HTERT RPE-1 (cell line): Measurements from ENCODE around the gene HOXD12.

Source experiments
- in situ Hi-C: fragments of 300-500 bp; cut with MboI; formaldehyde crosslinking; loops from 4 replicates; pipeline ENCODE4 v1.14.3; 2020; ENCODE audit warnings: low sequenced_read_pairs

The HOXD12 gene

DNA sequence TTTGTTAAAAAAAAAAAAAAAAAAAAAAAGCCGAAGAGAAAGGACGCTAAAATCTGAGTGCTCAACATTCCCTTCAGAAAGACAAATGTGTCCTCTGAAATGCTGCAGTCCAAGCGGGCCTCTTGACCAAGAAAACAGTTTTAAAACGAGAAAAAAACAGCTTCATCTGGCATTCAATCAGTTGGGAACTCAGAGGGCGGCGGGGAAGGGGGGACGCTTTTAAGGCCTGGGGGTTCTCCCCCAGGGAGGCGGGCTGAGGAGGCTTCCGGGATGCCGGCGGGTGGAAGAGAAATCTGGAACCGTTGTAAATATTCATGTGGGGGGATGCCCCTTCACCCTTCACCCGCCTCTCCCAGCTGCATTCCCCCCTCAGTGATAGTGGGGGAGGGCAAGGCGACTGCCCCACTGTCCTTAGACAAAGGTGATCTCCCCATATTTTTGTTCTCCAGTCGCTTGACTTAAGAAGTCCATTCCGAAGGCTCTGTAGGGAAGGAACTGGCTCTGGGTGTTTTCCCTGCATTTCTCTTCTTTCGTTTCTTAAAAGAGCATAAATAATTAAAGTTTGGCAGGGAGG lies 4.2 kb downstream of the HOXD12 start:
- in situ Hi-C loops: no loop called here

DNA sequence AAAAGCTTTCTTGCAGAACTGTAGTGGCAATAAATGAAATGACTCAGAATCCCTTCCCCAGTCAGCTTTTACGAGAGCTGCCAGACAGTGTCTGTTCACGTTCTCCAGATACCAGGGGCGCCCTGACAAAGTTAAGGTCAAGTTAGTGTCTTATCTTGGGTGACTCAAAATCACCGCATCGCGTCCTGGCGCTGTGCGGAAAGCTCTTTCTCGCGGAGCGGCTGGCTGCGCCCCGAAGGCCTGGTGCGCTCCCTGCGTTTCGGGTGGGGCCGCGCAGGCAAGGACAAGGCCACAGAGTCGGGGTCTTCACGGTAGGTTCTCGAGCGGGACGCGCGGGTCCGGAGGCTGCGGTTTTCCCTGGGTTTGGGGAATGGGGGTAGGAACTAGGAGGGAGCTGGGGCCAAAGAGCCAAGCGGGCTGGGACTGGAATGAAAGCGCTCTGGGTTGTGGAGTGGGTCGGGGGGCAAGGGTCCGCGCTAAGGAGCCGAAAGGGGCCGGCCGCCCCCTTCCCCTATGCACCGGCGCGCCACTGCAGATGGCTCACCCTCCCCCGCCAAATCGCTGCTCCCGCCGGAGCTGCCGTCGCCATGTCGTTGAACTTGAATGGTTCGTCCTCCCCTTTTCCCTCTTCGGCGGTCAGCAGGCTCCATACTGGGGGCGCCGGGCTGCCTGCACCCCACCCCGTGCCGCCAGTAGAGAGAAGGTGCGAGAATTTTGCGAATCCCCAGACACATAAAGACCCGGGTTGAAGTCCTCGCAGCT lies 4.9 kb downstream of the HOXD12 start:
- in situ Hi-C loops: no loop called here

DNA sequence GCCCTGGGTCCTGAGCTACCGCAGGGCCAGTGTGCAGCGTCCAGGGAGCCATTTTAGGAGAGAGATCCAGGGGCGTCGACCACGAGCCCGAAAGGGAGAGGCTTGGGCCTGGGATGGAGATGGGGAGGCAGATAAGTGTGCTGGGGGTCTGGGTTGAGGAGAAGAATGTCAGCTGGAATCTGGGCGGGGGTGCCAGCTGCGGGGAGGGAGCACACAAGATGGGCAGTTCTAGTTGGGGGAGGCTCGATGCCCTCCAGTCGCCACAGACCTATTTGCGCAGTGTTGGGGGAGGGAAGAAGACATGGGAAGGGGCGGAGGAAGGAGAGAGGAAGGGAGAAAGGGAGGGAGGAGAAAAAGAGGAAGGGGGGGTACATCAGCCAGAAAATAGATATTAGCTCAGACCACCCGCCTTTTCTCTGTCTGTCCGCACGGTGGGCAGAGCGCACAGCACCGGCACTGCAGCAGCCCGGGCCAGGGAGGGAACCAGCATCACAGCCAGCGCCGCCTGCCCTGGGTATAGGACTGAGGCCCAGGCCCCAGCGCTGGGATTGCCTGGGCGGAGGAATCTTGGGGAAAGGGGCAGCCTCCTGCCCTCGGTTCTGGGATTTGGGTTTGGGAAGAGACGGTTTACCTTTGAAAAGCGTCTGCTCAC lies 5.6 kb downstream of the HOXD12 start:
- in situ Hi-C loops: no loop called here

DNA sequence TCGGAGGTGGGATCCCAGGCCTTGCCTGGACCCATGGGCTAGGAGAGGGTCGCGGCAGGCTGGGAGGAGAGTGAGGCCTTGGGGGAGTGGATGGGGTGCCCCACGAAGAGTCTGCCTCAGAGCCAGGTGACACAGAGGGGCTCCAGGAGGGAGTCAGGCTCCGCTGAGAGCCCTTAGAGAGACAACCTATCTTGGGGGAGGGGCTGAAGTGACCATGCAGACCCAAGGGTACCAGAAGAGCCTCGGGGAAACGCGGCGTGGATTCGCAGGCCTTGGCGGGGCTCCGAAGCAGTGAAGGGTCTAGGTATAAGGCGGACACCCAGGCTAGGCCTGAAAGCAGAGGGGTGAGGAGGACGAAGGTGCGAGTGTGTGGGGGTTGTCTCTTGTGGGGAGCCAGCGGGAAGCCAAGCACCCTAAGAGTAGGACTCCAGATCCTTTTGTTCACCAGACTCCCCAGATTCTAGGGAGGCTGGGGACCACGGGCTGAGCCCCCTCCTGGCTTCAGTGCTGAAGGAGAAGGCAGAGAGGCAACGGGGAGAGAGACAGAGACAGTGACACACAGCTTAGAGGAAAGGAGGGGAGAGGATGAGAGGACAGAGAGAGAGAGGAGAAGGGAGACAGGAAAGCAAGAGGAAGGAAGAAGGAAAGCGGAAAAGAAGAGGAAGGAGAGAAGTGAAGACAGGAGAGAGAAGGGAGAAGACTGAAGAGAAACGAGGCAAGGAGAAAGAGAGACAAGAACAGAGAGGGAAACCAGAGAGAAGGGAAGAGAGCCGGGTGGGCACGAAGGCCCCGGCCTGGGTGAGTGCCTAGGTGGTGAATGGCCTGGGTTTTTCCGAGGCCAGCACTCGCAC lies 6.4 kb downstream of the HOXD12 start:
- in situ Hi-C loops: no loop called here

DNA sequence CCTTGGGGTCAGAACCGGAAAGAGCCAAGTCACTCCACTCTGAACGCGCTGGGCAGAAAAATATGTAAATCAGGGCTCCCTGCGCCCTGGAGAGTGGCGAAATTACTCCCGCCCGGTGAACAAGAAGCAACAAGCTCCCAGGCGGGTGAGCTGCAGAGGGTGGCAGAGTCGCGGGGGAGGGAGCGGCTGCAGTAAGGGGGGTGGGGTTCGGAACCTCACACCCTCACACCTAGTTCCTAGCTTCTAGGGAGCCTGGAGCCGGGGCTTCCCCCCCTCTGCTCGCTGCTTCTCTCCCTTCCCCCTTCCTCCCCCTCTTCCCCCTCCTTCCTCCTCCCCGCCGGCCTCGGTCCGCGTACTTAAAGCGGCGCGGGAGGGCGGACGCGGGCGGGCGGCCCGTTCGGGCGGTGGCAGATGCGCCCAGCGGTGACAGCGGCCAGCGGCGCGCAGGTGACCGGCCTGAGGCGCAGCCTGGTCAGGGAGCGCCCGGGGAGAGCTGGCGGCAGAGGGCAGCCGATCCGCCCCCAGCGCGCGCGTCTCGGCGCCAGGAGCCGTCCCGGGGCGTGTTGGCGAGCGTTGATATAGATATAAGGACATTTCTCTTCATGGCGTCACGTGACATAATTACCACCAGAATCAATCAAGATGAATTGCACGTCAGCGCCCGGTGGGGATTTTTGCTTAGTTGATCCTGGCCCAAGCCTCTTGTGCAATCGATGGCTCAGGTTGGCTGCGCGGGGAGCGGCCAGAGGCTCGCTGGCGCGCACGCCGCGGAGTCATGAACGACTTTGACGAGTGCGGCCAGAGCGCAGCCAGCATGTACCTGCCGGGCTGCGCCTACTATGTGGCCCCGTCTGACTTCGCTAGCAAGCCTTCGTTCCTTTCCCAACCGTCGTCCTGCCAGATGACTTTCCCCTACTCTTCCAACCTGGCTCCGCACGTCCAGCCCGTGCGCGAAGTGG lies 7.3 kb downstream of the HOXD12 start, which contains the start of gene HOXD11:
Gene HOXD11 (plus strand): TSS at position 700 of the 959 bp plus-strand sequence. CDS start 76 bp downstream, at position 776.
- in situ Hi-C loops: no loop called here

DNA sequence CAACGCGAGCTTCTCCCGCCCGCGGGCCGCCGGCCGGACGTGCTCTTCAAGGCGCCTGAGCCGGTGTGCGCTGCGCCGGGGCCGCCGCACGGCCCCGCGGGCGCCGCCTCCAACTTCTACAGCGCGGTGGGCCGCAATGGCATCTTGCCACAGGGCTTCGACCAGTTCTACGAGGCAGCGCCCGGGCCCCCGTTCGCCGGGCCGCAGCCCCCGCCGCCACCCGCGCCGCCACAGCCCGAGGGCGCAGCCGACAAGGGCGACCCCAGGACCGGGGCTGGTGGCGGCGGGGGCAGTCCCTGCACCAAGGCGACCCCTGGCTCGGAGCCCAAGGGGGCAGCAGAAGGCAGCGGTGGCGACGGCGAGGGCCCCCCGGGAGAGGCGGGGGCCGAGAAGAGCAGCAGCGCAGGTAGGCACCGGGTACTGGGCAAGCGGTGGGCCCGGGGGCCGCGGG lies 8.2 kb downstream of the HOXD12 start:
- in situ Hi-C loops: no loop called here

DNA sequence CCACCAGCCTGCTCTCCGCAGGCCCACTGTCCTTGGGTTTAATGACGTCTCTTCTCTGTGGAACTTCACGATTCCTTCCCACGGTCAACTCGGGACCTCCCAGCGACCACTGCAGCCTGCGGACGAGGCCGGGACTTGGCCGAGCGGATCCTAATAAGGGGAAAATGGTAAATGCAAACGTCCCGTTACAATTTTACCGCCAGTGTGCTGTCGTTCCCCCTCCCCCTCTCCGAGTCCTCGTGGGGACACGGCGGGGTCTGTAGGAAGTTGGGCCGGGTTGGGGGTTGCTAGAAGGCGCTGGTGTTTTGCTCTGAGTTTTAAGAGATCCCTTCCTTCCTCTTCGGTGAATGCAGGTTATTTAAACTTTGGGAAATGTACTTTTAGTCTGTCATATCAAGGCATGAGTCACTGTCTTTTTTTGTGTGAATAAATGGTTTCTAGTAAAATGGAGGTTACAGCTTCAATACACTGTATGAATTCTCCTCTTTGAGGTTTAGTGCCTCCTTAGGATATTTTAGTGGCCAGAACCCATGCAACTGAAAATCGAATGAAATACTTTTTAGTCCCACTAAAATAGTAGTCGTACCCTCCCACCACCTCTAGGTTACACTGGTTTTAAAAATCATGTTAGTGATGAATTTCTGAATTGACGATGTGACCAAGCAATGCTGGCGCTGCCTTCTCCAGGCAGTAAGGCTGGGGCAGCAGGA lies 9.8 kb downstream of the HOXD12 start:
- in situ Hi-C loops: no loop called here

DNA sequence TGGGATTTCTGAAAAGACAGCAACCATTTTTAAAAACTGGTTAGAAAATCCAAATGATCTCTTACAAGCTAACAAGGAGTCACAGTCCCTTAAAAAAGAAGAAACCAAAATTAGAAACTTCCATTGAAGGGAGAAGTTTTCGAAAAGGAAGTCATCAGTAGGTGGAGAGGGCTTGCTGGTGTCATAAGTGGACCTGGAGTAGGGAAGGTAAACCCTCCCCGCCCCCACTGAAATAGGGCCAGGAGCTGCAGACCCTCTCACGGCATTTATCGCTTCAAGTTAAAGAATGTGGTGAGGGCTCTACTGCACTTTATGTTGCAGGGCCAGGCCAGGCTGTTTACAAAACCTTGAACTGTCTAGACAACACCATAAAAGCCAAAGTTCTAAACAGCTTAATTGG lies 10.4 kb downstream of the HOXD12 start:
- in situ Hi-C loops: no loop called here

DNA sequence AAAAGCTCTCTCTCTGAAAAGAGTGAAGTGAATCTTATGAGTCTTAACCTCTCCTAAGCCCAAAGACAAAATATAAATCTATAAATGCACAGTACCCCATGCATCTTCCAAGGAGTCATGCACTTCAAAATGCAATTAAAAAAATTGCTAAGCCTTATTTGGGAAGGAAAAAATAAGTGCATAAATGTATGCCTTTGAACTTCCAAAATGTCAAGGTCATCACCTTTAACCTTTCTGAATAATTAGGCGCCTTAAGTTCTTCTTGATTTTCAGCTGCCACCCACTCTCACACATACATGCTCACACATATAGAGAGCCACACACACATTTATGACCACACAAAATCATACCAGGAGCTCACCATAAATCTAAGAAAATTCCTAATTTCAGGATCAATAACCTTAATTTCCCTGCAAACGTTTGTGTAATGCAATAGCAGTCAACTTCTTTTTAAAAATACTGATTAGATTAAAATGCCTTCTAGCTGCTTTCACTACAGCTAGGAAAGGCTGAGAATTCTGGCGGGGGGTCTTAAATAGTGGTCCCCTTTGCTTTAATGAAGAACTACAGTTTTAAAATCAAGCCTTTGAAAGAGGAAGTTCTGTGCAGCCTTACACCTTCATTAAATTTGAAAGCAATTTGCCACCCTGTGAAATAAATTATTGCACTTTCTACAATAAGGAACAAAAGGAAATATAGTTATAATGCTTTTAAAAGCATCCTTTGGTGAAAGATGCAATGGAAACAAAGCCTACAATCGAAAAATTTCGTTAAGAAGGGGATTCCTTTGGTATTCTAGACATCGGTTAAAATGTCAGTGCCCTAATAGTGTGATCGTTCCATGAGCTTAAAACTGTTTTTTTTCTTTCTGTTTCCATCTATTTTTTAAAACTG lies 11.1 kb downstream of the HOXD12 start:
- in situ Hi-C loops: no loop called here

DNA sequence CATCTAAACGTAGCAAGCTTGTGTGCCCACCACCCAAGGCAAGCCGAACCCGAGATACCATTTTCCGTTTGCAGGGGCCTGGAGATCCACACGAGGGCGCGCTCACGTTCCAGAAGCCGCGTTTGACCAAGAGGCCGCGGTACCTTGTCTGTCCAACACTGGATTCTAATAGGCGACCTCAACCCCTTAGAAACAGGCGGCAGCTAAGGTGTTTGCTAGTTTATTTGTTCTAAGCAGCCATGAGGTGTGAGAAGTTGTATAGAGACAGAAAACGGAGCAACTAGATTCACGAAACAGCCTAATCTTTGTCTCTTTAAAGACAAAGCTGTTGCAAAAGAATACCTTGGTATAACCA lies 11.7 kb downstream of the HOXD12 start:
- in situ Hi-C loops: no loop called here

DNA sequence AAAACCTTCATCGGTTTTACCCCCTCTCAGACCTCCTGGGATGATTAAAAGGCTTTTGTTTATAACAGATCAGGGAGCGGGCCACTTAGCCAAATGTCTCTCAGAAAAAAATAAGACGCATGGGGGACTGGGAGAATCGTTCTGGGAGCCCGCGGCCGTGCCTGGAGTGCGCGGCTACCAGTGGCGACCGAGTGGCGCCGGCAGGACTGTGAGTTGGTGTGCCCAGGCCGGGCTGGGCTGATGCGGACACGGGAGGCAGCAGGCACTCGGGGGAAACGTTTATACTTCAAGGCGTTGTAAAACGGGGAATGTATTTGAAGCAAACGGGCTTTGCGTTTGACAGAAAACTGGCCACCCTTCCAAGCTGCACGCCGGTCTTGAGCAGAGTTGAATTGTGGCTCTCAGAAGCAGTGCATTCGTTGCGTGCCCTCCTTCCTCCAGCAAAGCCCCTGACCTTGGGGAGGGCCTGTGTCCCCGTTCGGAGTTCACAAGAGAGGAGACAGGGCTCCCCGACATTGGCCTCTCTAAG lies 12.3 kb downstream of the HOXD12 start:
- in situ Hi-C loops: no loop called here

DNA sequence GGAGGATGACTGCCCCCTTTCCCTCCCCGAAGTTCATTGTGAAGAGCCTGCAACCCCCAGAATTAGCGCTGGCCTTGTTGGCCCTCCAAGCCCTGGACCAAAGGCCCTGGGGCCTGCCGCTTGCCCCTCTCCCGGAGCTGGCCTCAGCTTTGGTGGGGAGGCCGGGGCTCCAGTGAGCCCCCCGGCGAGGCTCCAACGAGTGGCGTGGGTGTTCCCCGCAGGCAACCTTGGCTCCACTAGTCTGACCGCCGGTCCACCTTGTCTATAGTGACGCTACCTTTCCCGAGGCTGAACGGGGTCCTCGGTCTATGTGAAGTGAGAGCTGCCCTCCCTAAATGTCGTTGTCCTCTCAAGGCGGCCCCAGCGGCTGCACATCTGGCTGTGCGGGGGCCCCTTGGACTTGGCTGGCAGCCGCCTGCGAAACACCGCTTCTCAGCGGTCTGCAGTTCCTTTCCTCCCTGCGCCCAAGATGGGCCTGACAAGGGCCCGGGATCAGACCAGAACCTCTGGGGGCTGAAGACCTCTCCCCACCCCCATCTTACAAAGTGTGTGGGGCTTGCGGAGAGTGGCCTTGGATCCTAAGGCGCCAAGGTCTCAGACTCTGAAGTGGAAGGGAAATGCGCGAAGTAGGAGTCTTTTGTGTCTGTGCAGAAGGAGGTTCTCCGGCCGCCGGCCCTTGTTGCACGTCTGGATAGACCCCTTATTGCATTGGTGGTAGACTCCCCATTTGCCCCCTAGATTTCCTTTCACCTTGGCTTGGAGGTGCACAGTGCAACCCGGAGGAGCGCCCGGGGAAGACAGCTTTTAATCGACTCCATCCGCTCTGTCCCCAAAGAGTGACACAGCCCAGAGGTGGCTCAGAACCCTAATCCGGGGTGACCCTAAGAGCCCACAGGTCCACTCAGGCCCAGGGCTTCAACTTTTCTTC lies 13.0 kb downstream of the HOXD12 start:
- in situ Hi-C loops: no loop called here

DNA sequence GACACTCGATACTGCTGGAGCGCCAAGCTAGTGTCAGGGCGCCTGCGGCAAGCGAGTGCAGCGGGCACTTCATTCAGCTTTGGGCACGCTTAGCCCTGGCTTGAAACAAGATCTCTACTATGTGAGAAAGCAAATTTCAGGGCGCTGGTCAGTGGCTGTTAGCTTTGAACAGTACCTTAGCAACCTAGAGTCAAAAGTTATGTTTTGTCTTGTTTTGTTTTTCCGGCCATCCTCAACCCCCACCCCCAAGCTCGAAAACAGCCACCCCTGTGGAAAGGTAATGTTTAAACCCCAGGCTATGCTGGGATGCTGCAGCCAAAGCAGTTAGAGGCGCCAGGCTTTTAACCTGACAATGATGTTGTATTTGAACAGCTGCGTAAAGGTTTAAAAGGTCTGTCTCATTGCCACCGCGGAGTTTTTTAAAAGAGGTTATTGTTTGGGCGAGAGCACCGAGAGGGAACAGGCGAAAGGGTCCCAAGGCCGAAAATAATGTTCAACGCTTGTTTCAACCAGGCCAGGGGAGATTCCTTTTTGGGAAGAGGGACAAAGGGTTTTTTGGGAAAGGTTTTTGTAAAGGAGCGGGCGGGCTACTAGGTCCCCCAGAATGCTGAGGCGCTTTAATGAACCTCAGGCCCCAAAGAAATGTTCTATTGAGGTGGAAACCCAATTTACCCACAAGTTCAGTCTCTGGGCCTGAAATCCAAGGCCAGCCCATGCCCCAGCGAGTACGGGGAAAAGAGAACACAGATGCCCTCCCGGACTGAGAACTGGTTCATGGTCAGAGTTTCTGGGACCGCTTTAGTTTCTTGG lies 14.7 kb downstream of the HOXD12 start:
- in situ Hi-C loops: no loop called here

DNA sequence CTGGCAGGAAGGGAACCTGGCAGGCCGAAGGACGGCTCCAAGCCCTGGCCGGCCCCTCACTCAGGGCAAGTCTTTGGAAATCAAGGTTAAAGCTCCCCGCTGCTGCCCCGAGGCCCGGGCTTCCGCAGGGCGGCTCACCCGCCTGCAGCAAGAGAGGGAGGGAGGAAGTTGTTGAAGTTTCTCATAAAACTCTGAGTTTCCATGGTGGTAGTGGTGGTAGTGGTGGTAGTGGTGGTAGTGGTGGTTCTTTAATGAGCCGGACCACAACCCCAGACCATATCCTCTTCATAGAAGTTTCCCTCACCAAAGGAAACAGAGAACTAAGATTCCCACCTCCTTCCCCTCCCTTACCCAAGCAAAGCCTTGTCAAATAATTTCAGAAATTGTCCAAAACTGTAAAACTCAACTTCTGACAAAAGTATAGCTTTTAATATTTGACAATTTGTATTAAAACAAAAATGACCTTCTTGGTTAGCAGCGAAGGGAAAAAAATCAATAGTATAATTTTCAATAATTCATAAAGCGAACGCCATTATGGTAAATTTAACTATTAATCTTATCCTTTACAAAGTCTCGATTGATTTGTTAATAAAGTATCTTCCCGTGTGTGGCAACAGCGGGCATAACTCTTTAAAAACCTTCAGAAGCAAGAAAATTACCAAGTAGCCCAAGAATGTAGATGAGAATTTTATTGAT lies 15.5 kb downstream of the HOXD12 start:
- in situ Hi-C loops: no loop called here

DNA sequence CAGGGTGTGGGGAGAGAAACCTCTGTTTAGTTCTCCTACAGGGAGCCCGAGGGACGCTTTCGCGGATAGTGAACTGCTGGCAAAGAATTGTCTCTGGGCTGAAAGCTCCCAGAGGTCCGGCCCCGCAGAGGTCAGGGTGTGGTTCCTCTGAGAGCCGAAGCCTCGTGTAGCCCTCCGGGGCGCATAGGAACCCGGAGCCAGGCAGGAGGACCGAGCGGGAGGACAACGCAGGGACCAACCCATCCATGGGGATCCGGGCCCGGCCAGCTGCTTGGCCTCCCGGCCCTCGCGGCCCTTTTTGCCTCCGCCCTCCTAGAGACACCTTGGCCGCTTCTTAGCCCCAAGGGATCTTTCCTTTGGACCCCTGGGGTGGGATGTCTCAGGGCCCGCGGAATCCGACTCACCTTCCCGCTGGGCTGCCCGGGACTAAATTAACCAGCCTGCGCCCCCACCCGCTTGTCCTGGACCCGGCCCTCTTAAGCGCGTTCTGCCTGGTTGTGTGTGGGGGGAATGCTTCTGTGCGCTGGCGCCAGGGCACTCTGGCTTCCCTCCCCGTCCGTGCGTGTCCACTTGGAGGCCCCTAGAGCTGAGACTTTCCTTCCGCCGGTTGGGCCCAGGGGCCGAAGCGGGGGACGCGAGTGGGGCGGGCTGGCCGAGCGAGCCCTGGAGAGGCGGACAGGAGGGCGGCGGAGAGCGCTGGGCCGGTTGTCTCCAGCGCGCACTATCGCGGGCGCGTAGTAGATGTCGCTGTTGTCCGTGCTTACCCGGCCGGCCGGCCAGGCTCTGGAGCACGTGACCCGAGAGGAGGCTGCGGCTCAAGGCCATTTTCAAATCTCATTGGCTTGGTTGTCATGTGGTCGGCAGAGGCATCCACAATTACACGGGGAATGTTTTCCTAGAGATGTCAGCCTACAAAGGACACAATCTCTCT lies 16.6 kb downstream of the HOXD12 start, which contains the start of gene HOXD10:
Gene HOXD10 (plus strand): TSS at position 896 of the 931 bp plus-strand sequence. CDS start 56 bp downstream, outside the sequence.
- in situ Hi-C loops: no loop called here
